Measurements from ENCODE around the gene RASA3. TPM values are rescaled to one million over a fixed set of nuclear protein-coding genes. Genes with fewer than 3 reads are reported as not detected.

The RASA3 gene
- total RNA-seq, 1 donor from 2014 or later: 14.6 TPM

GRCh38 chr13:113977976-113978375 lies 154.4 kb downstream of the RASA3 start:
- no peak for TF ChIP-seq CTCF (IDR thresholded peaks at IDR 0.05; ENCODE audit: unreplicated experiment)
- Mint-ChIP-seq H3K4me1 (peaks cover 13% of the 10 kb centered on the region), H3K4me3 (no peak overlapping the region), H3K36me3 (peaks cover 2% of the 10 kb centered on the region), H3K9me3 (no peaks in the 10 kb centered on the region), H3K27ac (no peak overlapping the region), H3K27me3 (ENCODE audit: low read depth) (no peaks in the 10 kb centered on the region)
- peak in 1 of 2 experiments; percentile 9 for DNase-seq (ENCODE audit: low spot score in 2 of 2, unreplicated experiment in 2 of 2)

- H3K27me3 Mint-ChIP-seq (ENCODE audit: low read depth): no peaks in the 10 kb centered on the region
- H3K36me3 Mint-ChIP-seq: peaks cover 2% of the 10 kb centered on the region
- TF ChIP-seq CTCF (IDR thresholded peaks at IDR 0.05; ENCODE audit: unreplicated experiment): no peak
- H3K4me3 Mint-ChIP-seq: no peak overlapping the region
- peak in 1 of 2 experiments; percentile 12 for DNase-seq (ENCODE audit: low spot score in 2 of 2, unreplicated experiment in 2 of 2)
- H3K9me3 Mint-ChIP-seq: no peaks in the 10 kb centered on the region
- peaks cover 14% of the 10 kb centered on the region for H3K4me1 Mint-ChIP-seq
- H3K27ac Mint-ChIP-seq: peak overlapping the region; percentile 50
These were observed 155.4 kb downstream of the RASA3 start for GRCh38 chr13:113976711-113977684.

- Mint-ChIP-seq H3K9me3 (no peaks in the 10 kb centered on the region), H3K27ac (no peak overlapping the region), H3K4me3 (no peak overlapping the region), H3K4me1 (peaks cover 14% of the 10 kb centered on the region), H3K36me3 (peaks cover 2% of the 10 kb centered on the region), H3K27me3 (ENCODE audit: low read depth) (no peaks in the 10 kb centered on the region)
- no peak for TF ChIP-seq CTCF (IDR thresholded peaks at IDR 0.05; ENCODE audit: unreplicated experiment)
- peak in 1 of 2 experiments; percentile 5 for DNase-seq (ENCODE audit: low spot score in 2 of 2, unreplicated experiment in 2 of 2)
These were observed 157.0 kb downstream of the RASA3 start for GRCh38 chr13:113975416-113975815.

- H3K27ac Mint-ChIP-seq: no peak overlapping the region
- peak in 1 of 2 experiments; percentile 13 for DNase-seq (ENCODE audit: low spot score in 2 of 2, unreplicated experiment in 2 of 2)
These were observed 157.8 kb downstream of the RASA3 start for GRCh38 chr13:113974304-113975281.

More at GRCh38 chr13:113974304-113975281, 157.8 kb downstream of the RASA3 start:
- TF ChIP-seq CTCF (IDR thresholded peaks at IDR 0.05; ENCODE audit: unreplicated experiment): no peak
- H3K4me1 Mint-ChIP-seq: peaks cover 14% of the 10 kb centered on the region
- H3K27me3 Mint-ChIP-seq (ENCODE audit: low read depth): no peaks in the 10 kb centered on the region
- H3K36me3 Mint-ChIP-seq: no peaks in the 10 kb centered on the region
- no peaks in the 10 kb centered on the region for H3K9me3 Mint-ChIP-seq
- H3K4me3 Mint-ChIP-seq: no peak overlapping the region
